IPS DF 19.7 (cell line): ENCODE results near the gene MANBA.

Experiments
- DNase-seq: peaks from one replicate; pipeline ENCODE4 v3.0.0-alpha.2; 2013; ENCODE audit warnings: low read depth, low spot score

Gene MANBA

GRCh38 chr4:102678107-102678506 lies 82.7 kb downstream of the MANBA start:
- no peak for DNase-seq

GRCh38 chr4:102675141-102675540 lies 85.6 kb downstream of the MANBA start:
- no peak for DNase-seq

- no peak for DNase-seq
Observed at GRCh38 chr4:102667001-102667400, 93.8 kb downstream of the MANBA start.

GRCh38 chr4:102665527-102665926 lies 95.2 kb downstream of the MANBA start:
- no peak for DNase-seq

- no peak for DNase-seq
Observed at GRCh38 chr4:102663073-102663472, 97.7 kb downstream of the MANBA start.

- no peak for DNase-seq
Observed at GRCh38 chr4:102657206-102657605, 103.6 kb downstream of the MANBA start.

- DNase-seq, result no peak
Observed at GRCh38 chr4:102647117-102647516, 113.7 kb downstream of the MANBA start.

GRCh38 chr4:102642631-102643298 lies 118.0 kb downstream of the MANBA start:
- no peak for DNase-seq

GRCh38 chr4:102641793-102642192 lies 119.0 kb downstream of the MANBA start:
- DNase-seq, result no peak

- no peak for DNase-seq
Observed at GRCh38 chr4:102640669-102641068, 120.1 kb downstream of the MANBA start.

GRCh38 chr4:102639598-102639997 lies 121.2 kb downstream of the MANBA start:
- DNase-seq, result no peak

GRCh38 chr4:102638621-102639020 lies 122.1 kb downstream of the MANBA start:
- no peak for DNase-seq

GRCh38 chr4:102637391-102637790 lies 123.4 kb downstream of the MANBA start:
- DNase-seq, result no peak

- no peak for DNase-seq
Observed at GRCh38 chr4:102633100-102633499, 127.7 kb downstream of the MANBA start.

GRCh38 chr4:102632241-102633065 lies 128.3 kb downstream of the MANBA start:
- DNase-seq, result no peak

GRCh38 chr4:102631616-102632015 lies 129.2 kb downstream of the MANBA start:
- DNase-seq, result no peak

GRCh38 chr4:102629673-102630072 lies 131.1 kb downstream of the MANBA start:
- DNase-seq, result no peak

GRCh38 chr4:102627831-102628523 lies 132.8 kb downstream of the MANBA start:
- no peak for DNase-seq

- no peak for DNase-seq
Observed at GRCh38 chr4:102625232-102625930, 135.4 kb downstream of the MANBA start.

GRCh38 chr4:102624505-102624904 lies 136.3 kb downstream of the MANBA start:
- DNase-seq, result no peak

GRCh38 chr4:102623622-102624021 lies 137.1 kb downstream of the MANBA start:
- no peak for DNase-seq
